Head of caudate nucleus (tissue), 42 donors: Measurements from ENCODE around the gene PER1.

Source experiments
- DNase-seq, 42 donors: peaks; one replicate each; pipeline versions ENCODE4 v3.0.0 to v3.0.0-alpha.2; 2020 to 2021; ENCODE audit warnings: mixed read lengths in 7 of 42
- intact Hi-C: fragments of 100-400 bp; cut with DNase I; formaldehyde crosslinking; loops from one replicate; pipeline ENCODE4 v1.15.0; 2022

The PER1 gene

GRCh38 chr17:8125947-8126490 is 26.2 kb downstream of the PER1 start:
- intact Hi-C loops, result loop anchor here (10.0 kb wide), 2 partner anchors 59 to 179 kb away; no protein-coding TSS in a partner anchor
- peak in 8 of 42 donors; percentile 7 to 55 (median 31) for DNase-seq

- intact Hi-C loops, result loop anchor here (10.0 kb wide), 2 partner anchors 59 to 179 kb away; no protein-coding TSS in a partner anchor
- DNase-seq, result peak in 41 of 42 donors; percentile 70 to 98 (median 88)
Measured at GRCh38 chr17:8125154-8125946, 26.9 kb downstream of the PER1 start.

GRCh38 chr17:8124350-8125153 is 27.7 kb downstream of the PER1 start:
- intact Hi-C loops, result loop anchor here (5.0 to 10.0 kb wide), 3 partner anchors 33 to 180 kb away; no protein-coding TSS in a partner anchor
- DNase-seq, result peak in 27 of 42 donors; percentile 20 to 71 (median 45)

DNA sequence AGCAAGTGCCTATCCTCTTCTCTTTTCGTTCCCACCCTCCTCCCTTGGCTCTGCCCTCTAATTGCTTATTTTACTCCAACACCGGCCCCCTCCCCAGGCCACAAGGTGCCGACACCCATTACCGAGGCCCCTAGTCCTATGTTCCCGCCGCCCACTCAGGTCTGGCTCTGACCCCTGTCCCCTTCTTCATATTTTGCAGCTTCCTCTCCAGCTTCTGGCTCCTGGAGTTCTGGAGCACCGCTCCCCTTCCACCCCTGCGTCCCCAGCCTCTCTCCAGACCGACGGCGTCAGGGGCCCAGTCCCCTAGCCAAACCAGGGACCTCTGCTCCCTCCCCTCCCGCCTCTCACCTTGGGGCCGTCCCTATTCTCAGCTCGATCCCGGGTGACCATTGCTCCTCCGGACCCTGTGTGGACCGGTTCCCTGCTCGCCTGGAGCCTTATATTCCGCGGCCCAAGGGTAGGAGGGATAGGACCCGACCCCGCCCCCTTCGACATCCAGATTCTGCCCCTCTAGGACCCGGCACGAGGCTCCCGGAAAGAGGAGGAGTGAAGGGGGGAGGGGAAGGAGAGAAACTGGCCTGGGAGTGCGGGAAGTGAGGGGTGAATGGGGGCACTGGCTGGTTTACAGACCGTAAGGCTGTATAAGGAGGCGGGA is 28.4 kb downstream of the PER1 start, which contains the start of gene HES7:
Gene HES7 (minus strand): TSS at position 412 of the 655 bp plus-strand sequence. CDS start 22 bp downstream, at position 390.
- no peak for DNase-seq
- intact Hi-C loops, result loop anchor here (5.0 to 10.0 kb wide), 3 partner anchors 33 to 181 kb away; no protein-coding TSS in a partner anchor

- DNase-seq, result peak in 13 of 42 donors; percentile 9 to 56 (median 30)
- intact Hi-C loops, result loop anchor here (5.0 to 10.0 kb wide), 3 partner anchors 34 to 182 kb away; no protein-coding TSS in a partner anchor
Measured at GRCh38 chr17:8122924-8123694, 29.1 kb downstream of the PER1 start.

GRCh38 chr17:8122422-8122923 is 29.7 kb downstream of the PER1 start:
- peak in 10 of 42 donors; percentile 4 to 50 (median 25) for DNase-seq
- intact Hi-C loops, result loop anchor here (5.0 to 10.0 kb wide), 3 partner anchors 35 to 182 kb away; no protein-coding TSS in a partner anchor

GRCh38 chr17:8121681-8122421 is 30.4 kb downstream of the PER1 start:
- peak; percentile 49 to 91 (median 80) for DNase-seq
- intact Hi-C loops, result loop anchor here (5.0 to 10.0 kb wide), 3 partner anchors 35 to 183 kb away; no protein-coding TSS in a partner anchor

- intact Hi-C loops, result loop anchor here (5.0 to 10.0 kb wide), 3 partner anchors 36 to 183 kb away; no protein-coding TSS in a partner anchor
- no peak for DNase-seq
Measured at GRCh38 chr17:8121407-8121680, 30.9 kb downstream of the PER1 start.

DNA sequence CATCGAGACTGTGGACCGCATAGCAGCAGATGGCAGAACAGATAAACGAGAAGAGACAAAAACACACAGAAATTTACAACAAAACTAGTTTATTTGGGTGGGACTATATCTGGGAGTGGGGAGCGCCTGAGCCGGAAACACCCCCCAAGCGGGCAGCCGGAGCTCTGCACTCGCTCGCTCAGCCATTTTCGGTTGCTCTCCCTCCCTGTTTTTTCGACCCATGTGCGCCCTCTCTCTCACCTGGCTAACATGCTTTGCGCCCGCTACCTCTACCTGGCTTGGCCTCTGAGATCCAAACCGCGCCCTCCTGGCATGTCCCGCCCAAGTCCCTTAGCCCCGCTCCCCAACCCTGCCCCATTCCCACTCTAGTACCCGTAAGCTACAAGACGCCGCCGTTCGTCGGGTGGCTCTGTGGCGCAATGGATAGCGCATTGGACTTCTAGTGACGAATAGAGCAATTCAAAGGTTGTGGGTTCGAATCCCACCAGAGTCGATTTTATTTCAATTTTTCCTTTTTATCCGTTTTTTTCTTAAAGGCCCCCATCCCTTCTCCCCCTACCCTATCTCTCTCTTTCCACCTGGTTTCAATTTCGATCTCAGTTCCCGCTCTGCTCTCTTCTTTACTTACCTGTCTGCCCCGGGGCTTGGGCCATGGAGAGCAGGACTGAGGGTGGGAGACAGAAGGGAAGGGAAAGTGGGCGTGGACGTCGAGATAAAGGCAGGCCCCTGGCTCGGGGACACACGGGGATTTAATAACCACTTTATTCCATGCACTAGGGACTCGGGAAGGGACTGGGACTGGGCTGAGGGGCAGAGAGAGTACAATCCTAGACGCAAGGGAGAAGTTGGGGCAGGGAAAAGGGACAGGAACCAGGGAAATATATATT is 31.4 kb downstream of the PER1 start:
- DNase-seq, result peak in 40 of 42 donors; percentile 43 to 87 (median 72)
- intact Hi-C loops, result loop anchor here (5.0 to 10.0 kb wide), 3 partner anchors 37 to 184 kb away; no protein-coding TSS in a partner anchor

DNA sequence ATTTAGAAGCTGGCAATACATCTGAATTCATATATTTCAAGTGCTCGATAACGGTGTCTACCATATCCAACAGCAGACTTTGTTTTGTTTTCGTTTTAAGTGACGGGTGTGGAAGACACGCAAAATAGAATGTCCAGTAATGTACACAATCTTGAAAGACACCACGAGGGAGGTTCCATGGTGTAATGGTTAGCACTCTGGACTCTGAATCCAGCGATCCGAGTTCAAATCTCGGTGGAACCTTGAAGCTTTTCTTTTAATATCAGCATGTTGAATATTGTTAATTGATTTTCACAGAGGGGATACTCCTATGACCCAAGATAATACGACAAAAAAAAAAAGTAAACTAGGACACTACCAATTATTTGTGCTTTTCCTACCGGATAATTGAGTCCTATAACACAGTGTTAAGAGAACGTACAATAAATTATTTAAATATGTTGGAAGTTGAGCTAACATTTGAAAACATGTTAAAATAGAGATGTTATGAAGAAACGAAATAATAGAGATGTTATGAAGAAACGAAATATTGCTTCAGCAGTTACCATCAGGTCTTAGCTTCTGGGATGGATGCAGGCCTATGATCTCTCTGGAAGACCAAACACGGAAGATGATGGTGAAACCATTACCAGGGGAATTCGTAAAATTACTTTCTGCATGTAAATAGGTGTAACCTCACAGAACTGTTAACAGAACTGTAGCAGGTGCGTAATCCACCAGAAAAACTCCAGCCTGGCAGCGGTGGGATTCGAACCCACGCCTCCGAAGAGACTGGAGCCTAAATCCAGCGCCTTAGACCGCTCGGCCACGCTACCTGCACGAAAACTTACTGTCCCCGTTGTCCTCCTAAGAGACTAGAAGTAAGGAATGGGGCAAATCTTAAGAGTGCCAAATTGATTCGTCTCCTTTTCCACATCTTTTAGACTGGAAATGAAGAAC is 32.4 kb downstream of the PER1 start:
- DNase-seq, result peak; percentile 52 to 95 (median 85)
- intact Hi-C loops, result loop anchor here (2.0 to 10.0 kb wide), 4 partner anchors 37 to 185 kb away; no protein-coding TSS in a partner anchor

GRCh38 chr17:8118769-8119580 is 33.2 kb downstream of the PER1 start:
- intact Hi-C loops, result loop anchor here (2.0 kb wide), 1 partner anchor 104 kb away; no protein-coding TSS in a partner anchor

DNA sequence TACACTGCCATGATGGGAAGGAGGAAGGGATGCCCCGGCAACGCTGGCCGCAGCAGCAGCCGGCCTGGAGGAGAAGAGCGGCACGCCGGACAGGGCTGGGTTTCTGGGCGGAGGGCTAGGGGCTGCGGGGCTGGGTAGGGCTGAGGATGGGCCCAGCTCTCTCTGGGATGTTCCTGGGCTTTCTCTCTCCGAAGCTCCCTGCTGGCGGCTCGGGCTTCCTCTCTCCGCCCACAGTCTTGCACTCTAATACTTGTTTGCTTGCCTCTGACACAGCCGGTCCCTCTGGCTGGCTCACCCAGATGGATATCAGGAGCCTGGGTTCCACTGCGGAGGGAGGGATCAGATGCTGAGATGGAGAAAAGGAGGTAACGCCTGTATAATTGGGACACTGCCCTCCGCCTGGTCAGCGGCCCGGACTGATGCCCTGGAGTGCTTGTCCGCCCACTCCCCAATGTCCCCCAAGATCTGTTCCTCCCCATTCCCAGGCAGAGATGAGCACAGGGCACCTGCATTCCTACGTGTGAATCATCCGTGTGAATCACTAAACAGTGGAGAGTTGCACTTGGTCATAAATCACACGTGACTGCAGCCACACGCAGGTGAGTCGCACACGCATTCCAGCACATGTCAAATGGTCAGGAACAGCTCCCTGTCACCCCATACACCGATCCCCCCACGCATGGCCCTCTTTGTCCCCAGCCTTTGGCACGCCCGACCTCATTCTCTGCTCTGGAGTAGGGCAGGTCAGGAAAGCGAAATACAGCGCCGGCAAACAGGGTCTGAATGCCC is 34.0 kb downstream of the PER1 start, which contains the start of gene ALOXE3:
Gene ALOXE3 (minus strand): TSS at position 535 of the 789 bp plus-strand sequence. CDS start 524 bp downstream, at position 11.
- intact Hi-C loops, result loop anchor here (2.0 kb wide), 1 partner anchor 105 kb away; no protein-coding TSS in a partner anchor

More at GRCh38 chr17:8118769-8119580, 33.2 kb downstream of the PER1 start:
- DNase-seq, result peak; percentile 82 to 97 (median 92)

More for the DNA sequence above, 34.0 kb downstream of the PER1 start, which contains the start of gene ALOXE3:
- DNase-seq, result peak in 26 of 42 donors; percentile 23 to 64 (median 36)
